GM21515 (cell line): ENCODE data around the gene CDK8.

Experiments
- ATAC-seq: cut with Tn5 transposase; IDR thresholded peaks from one replicate; pipeline ENCODE4 v1.9.1; 2021; ENCODE audit not compliant: unreplicated experiment

Gene CDK8

GRCh38 chr13:26253787-26254582, at the start of gene CDK8:
TSS of gene CDK8 (plus strand) at chr13:26254129. CDS start at chr13:26254642, 513 bp downstream.
- ATAC-seq, result peak; percentile 81

GRCh38 chr13:26208287-26208686, 45.6 kb upstream of the CDK8 start:
- ATAC-seq, result no peak

GRCh38 chr13:26213345-26213744, 40.6 kb upstream of the CDK8 start:
- ATAC-seq, result no peak

GRCh38 chr13:26213982-26214381, 39.9 kb upstream of the CDK8 start:
- ATAC-seq, result no peak

GRCh38 chr13:26216042-26216441, 37.9 kb upstream of the CDK8 start:
- no peak for ATAC-seq

GRCh38 chr13:26219726-26220125, 34.2 kb upstream of the CDK8 start:
- ATAC-seq, result no peak

GRCh38 chr13:26220575-26220974, 33.4 kb upstream of the CDK8 start:
- no peak for ATAC-seq

- peak; percentile 31 for ATAC-seq
These were observed 32.6 kb upstream of the CDK8 start for GRCh38 chr13:26221399-26221720.

- peak; percentile 94 for ATAC-seq
These were observed 32.0 kb upstream of the CDK8 start, which contains the start of gene RNF6 for GRCh38 chr13:26221721-26222519. TSS of gene RNF6 (minus strand) at chr13:26222314. CDS start at chr13:26219649, 2,665 bp downstream.

- peak; percentile 38 for ATAC-seq
These were observed 31.3 kb upstream of the CDK8 start for GRCh38 chr13:26222520-26223046.

- ATAC-seq, result no peak
These were observed 27.9 kb upstream of the CDK8 start for GRCh38 chr13:26225896-26226617.

- no peak for ATAC-seq
These were observed 26.6 kb upstream of the CDK8 start for GRCh38 chr13:26227166-26227971.

- no peak for ATAC-seq
These were observed 25.8 kb upstream of the CDK8 start for GRCh38 chr13:26228096-26228495.

- ATAC-seq, result no peak
These were observed 24.8 kb upstream of the CDK8 start for GRCh38 chr13:26229080-26229615.

- no peak for ATAC-seq
These were observed 23.2 kb upstream of the CDK8 start for GRCh38 chr13:26230703-26231102.

- no peak for ATAC-seq
These were observed 17.6 kb upstream of the CDK8 start for GRCh38 chr13:26236296-26236695.

- no peak for ATAC-seq
These were observed 7.8 kb upstream of the CDK8 start for GRCh38 chr13:26246154-26246553.

- no peak for ATAC-seq
These were observed 6.9 kb upstream of the CDK8 start for GRCh38 chr13:26247011-26247410.

- ATAC-seq, result no peak
These were observed 6.3 kb upstream of the CDK8 start for GRCh38 chr13:26247608-26248007.

GRCh38 chr13:26249551-26249950, 4.4 kb upstream of the CDK8 start:
- no peak for ATAC-seq
